MM.1S (cell line): ENCODE measurements around the gene WRAP73.

ENCODE experiments used
- EZH2 ChIP-seq: fragments of 300-600 bp; sonication (generic); optimal IDR thresholded peaks from 2 replicates; pipeline ENCODE3; 2017; ENCODE audit warnings: low read depth, mild to moderate bottlenecking, antibody characterized with exemption, low read length, mixed read lengths
- TF ChIP-seq, protein P1 (sequence below): fragments of 300-600 bp; sonication (generic); IDR thresholded peaks from 2 replicates; pipeline ENCODE4 v1.5.1; 2016; ENCODE audit warnings: antibody characterized with exemption, low read length, mixed read lengths

DNA sequence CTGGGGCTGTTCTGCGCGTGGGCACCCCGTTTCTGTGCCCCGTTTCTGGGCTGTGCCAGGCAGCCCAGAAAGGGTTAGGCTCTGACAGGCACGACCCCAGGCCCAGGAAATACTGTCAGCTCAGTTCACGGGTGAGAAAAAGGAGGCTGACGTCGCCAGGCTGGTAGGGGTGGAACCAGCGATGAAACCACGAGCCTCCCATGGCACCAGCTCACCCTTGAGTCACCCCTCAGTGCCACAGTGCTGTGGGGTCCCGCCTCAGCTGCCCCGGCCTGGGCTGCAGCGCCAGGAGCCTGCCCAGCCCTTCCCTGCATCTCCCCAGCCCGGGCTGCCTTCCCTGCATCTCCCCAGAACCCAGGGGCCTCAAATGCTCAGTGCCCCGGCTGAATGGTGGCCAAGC is 50.1 kb downstream of the WRAP73 start:
- no peak for TF ChIP-seq EZH2
- TF ChIP-seq, protein P1, sequence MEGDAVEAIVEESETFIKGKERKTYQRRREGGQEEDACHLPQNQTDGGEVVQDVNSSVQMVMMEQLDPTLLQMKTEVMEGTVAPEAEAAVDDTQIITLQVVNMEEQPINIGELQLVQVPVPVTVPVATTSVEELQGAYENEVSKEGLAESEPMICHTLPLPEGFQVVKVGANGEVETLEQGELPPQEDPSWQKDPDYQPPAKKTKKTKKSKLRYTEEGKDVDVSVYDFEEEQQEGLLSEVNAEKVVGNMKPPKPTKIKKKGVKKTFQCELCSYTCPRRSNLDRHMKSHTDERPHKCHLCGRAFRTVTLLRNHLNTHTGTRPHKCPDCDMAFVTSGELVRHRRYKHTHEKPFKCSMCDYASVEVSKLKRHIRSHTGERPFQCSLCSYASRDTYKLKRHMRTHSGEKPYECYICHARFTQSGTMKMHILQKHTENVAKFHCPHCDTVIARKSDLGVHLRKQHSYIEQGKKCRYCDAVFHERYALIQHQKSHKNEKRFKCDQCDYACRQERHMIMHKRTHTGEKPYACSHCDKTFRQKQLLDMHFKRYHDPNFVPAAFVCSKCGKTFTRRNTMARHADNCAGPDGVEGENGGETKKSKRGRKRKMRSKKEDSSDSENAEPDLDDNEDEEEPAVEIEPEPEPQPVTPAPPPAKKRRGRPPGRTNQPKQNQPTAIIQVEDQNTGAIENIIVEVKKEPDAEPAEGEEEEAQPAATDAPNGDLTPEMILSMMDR = no peak
